IMR-90 (cell line): ENCODE data around the gene PRKCB.

Experiments
- CTCF ChIP-seq: conservative IDR thresholded peaks from 2 replicates; pipeline ENCODE4 v1.5.1; 2012; ENCODE audit warnings: mild to moderate bottlenecking, low read depth, low read length, improper control_type of control experiment
- USF2 ChIP-seq: fragments of 150-350 bp; IDR thresholded peaks from 2 replicates; pipeline ENCODE4 v1.6.1; 2017; ENCODE audit warnings: mild to moderate bottlenecking, antibody characterized with exemption, low read length, low read depth

- TF ChIP-seq CTCF = no peak
- TF ChIP-seq USF2 = no peak
These were observed 276.0 kb downstream of the PRKCB start for GRCh38 chr16:24111724-24112302.
